ENCODE data around the gene DRC7. TPM values are rescaled to one million over a fixed set of nuclear protein-coding genes. Genes with fewer than 3 reads are reported as not detected.

The DRC7 gene
- total RNA-seq, 1 experiment from 2014 or later = not detected

DNA sequence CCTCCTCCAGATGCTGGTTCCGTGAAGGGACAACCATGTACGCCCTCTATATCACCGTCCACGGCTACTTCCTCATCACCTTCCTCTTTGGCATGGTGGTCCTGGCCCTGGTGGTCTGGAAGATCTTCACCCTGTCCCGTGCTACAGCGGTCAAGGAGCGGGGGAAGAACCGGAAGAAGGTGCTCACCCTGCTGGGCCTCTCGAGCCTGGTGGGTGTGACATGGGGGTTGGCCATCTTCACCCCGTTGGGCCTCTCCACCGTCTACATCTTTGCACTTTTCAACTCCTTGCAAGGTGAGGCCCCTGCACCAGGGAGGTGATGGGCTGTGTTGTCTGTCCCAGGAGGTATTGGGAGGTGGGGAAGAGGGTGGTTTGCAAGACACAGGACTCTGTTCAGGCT lies 9.0 kb upstream of the DRC7 start:
- no TSS peak for BruUV-seq (replicated peaks)
- no peak for DNase-seq (ENCODE audit: unreplicated experiment)
- intact Hi-C loops (cut with micrococcal nuclease) = no loop called here
- H3K4me3 Mint-ChIP-seq (ENCODE audit: unreplicated experiment) = no peak overlapping the region
- H3K36me3 Mint-ChIP-seq (ENCODE audit: insufficient read depth, unreplicated experiment) = no peaks in the 10 kb centered on the region
- TF ChIP-seq, protein P1, sequence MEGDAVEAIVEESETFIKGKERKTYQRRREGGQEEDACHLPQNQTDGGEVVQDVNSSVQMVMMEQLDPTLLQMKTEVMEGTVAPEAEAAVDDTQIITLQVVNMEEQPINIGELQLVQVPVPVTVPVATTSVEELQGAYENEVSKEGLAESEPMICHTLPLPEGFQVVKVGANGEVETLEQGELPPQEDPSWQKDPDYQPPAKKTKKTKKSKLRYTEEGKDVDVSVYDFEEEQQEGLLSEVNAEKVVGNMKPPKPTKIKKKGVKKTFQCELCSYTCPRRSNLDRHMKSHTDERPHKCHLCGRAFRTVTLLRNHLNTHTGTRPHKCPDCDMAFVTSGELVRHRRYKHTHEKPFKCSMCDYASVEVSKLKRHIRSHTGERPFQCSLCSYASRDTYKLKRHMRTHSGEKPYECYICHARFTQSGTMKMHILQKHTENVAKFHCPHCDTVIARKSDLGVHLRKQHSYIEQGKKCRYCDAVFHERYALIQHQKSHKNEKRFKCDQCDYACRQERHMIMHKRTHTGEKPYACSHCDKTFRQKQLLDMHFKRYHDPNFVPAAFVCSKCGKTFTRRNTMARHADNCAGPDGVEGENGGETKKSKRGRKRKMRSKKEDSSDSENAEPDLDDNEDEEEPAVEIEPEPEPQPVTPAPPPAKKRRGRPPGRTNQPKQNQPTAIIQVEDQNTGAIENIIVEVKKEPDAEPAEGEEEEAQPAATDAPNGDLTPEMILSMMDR (IDR thresholded peaks at IDR 0.05; ENCODE audit: unreplicated experiment) = no peak
- CTCF ChIA-PET = interaction anchor here (0.6 kb wide), 1 partner anchor 214 kb away, joined by 3 read pairs; no protein-coding TSS in a partner anchor
- no peak overlapping the region for H3K27ac Mint-ChIP-seq (ENCODE audit: low read depth, unreplicated experiment)
- H3K4me1 Mint-ChIP-seq (ENCODE audit: insufficient read depth, unreplicated experiment) = no peaks in the 10 kb centered on the region
- no peaks in the 10 kb centered on the region for H3K9me3 Mint-ChIP-seq (ENCODE audit: unreplicated experiment)
- H3K27me3 Mint-ChIP-seq (ENCODE audit: insufficient read depth, unreplicated experiment) = no peaks in the 10 kb centered on the region
- POLR2A ChIA-PET = no interaction called here

DNA sequence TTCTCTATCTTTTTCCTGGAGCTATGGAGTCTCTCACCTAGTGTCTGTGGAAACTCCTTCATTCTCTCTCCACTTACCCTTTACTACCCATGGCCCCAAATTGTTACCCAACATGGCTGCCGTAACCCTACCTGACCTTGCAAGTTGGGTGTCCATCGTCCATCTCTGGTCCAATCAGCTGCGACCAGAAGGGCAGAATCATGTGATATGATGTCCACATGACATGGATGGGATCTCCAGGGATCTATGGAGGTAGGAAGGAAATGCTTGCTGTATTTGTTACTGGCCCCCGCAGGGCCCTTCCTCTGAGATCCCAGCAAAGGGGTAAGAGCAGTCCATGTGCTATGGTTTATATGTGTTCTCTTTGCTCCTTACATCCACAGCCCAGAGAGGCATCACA lies 8.0 kb upstream of the DRC7 start:
- intact Hi-C loops (cut with micrococcal nuclease) = no loop called here
- no TSS peak for BruUV-seq (replicated peaks)
- POLR2A ChIA-PET = interaction anchor here (0.6 kb wide), 1 partner anchor 140 kb away, joined by 4 read pairs; no protein-coding TSS in a partner anchor
- Mint-ChIP-seq H3K9me3 (ENCODE audit: unreplicated experiment) (no peaks in the 10 kb centered on the region), H3K4me3 (ENCODE audit: unreplicated experiment) (no peak overlapping the region), H3K4me1 (ENCODE audit: insufficient read depth, unreplicated experiment) (no peaks in the 10 kb centered on the region), H3K36me3 (ENCODE audit: insufficient read depth, unreplicated experiment) (no peaks in the 10 kb centered on the region), H3K27me3 (ENCODE audit: insufficient read depth, unreplicated experiment) (no peaks in the 10 kb centered on the region), H3K27ac (ENCODE audit: low read depth, unreplicated experiment) (no peak overlapping the region)
- DNase-seq (ENCODE audit: unreplicated experiment) = no peak
- TF ChIP-seq, protein P1 (IDR thresholded peaks at IDR 0.05; ENCODE audit: unreplicated experiment) = no peak
- CTCF ChIA-PET = interaction anchor here (0.6 kb wide), 1 partner anchor 818 kb away, joined by 3 read pairs; no protein-coding TSS in a partner anchor

DNA sequence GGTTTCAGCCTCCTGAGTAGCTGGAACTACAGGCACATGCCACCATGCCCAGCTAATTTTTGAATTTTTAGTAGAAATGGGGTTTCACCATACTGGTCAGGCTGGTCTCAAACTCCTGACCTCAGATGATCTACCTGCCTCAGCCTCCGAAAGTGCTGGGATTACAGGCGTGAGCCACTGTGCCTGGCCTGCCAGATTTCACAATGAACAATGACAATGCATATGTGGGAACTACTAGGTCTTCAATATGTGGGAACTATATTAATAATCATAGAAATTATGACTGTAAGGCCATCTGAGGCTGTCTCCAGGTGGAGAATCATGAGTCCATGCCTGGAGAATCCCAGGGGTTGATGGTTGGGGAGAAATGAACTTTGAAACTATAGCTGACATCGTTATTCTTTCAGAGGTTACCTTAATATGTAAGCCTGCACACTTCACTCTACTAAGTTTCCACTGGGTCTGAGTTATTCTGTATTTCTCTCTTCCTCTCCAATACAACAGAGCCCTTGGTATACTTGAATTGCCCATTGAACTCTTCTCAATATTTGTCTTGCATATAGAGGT lies 7.2 kb upstream of the DRC7 start:
- no peak overlapping the region for H3K4me3 Mint-ChIP-seq (ENCODE audit: unreplicated experiment)
- H3K4me1 Mint-ChIP-seq (ENCODE audit: insufficient read depth, unreplicated experiment) = no peaks in the 10 kb centered on the region
- CTCF ChIA-PET = no interaction called here
- no peaks in the 10 kb centered on the region for H3K36me3 Mint-ChIP-seq (ENCODE audit: insufficient read depth, unreplicated experiment)
- BruUV-seq (replicated peaks) = no TSS peak
- no peaks in the 10 kb centered on the region for H3K9me3 Mint-ChIP-seq (ENCODE audit: unreplicated experiment)
- peaks cover 8% of the 10 kb centered on the region for H3K27me3 Mint-ChIP-seq (ENCODE audit: insufficient read depth, unreplicated experiment)
- no peak for DNase-seq (ENCODE audit: unreplicated experiment)
- POLR2A ChIA-PET = no interaction called here
- TF ChIP-seq, protein P1 (IDR thresholded peaks at IDR 0.05; ENCODE audit: unreplicated experiment) = no peak
- H3K27ac Mint-ChIP-seq (ENCODE audit: low read depth, unreplicated experiment) = no peak overlapping the region
- intact Hi-C loops (cut with micrococcal nuclease) = no loop called here

DNA sequence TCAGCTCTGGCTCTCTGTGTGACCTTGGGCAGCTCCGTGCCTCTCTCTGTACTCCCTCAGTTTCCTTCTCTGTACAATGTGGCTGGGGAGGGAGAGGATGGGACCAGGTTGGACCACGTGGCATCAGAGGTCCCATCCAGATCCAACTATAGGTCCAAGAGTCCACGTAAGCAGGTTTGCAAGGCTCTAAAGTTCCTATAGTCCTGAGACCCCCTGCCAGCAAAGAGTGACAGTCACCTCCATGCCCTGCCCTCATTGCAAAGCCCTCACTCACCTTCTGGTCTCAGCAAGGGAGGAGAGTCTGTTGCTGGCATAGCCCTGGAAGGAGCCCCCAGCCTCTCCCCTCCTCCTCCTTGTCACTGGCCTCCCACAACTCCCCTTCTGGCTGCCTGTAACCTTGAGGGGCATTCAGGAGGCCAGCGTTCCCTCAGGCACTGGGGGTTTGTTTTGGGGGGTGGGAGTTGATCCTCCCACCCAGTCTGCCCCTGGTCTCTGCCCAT lies 6.1 kb upstream of the DRC7 start:
- intact Hi-C loops (cut with micrococcal nuclease) = no loop called here
- ChIA-PET CTCF (no interaction called here), POLR2A (no interaction called here)
- TF ChIP-seq, protein P1 (IDR thresholded peaks at IDR 0.05; ENCODE audit: unreplicated experiment) = no peak
- H3K4me1 Mint-ChIP-seq (ENCODE audit: insufficient read depth, unreplicated experiment) = no peaks in the 10 kb centered on the region
- no peak overlapping the region for H3K4me3 Mint-ChIP-seq (ENCODE audit: unreplicated experiment)
- no peaks in the 10 kb centered on the region for H3K9me3 Mint-ChIP-seq (ENCODE audit: unreplicated experiment)
- BruUV-seq (replicated peaks) = no TSS peak
- H3K27me3 Mint-ChIP-seq (ENCODE audit: insufficient read depth, unreplicated experiment) = peaks cover 19% of the 10 kb centered on the region
- no peak overlapping the region for H3K27ac Mint-ChIP-seq (ENCODE audit: low read depth, unreplicated experiment)
- no peak for DNase-seq (ENCODE audit: unreplicated experiment)
- no peaks in the 10 kb centered on the region for H3K36me3 Mint-ChIP-seq (ENCODE audit: insufficient read depth, unreplicated experiment)

All from MCF 10A (cell line).